NOMO-1 treated with dmso at 0.1 percent for 144 hours (cell line): Measurements from ENCODE around the gene CFAP20DC.
"Not testable (repeated sequence)": the region's sequence is repeated elsewhere in the genome, so short reads cannot be mapped to it uniquely, and the experiment has no call there.

Experiments
- DNase-seq: peaks from one replicate; lab custom pipeline; 2025; ENCODE audit not compliant: unreplicated experiment; lab: John Stamatoyannopoulos, UW

CFAP20DC gene

DNA sequence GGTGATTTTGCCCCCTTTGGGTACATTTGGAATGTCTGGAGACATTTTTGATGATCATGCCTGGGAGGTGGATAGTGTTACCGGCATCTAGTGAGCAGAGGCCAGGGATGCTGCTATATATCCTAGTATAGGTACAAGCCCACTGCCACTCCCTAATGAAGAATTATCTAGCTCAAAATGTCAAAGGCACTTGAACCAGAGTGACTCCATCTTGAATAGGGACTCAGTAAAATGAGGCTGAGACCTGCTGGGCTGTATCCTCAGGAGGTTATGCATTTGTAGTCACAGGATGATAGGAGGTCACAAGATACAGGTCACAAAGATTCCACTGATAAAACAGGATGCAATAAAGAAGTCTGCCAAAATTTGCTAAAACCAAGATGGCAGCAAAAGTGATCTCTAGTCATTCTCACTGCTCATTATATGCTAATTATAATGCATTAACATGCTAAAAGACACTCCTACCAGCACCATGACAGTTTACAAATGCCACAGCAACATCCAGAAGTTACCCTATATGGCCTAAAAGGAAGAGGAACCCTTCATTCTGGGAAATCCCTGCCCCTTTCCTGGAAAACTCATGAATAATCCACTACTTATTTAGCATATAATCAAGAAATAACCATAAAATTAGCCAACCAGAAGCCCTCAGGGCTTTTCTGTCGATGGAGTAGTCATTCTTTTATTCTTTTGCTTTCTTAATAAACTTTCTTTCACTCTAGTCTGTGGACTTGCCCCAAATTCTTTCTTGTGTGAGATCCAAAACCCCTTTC lies 343.2 kb downstream of the CFAP20DC start:
- DNase-seq, result no peak

- no peak for DNase-seq
Measured at GRCh38 chr3:58704745-58705144, 345.1 kb downstream of the CFAP20DC start.

- not testable (repeated sequence) for DNase-seq
Measured at GRCh38 chr3:58704304-58704703, 345.5 kb downstream of the CFAP20DC start.

- DNase-seq, result no peak
Measured at GRCh38 chr3:58698246-58698645, 351.6 kb downstream of the CFAP20DC start.

DNA sequence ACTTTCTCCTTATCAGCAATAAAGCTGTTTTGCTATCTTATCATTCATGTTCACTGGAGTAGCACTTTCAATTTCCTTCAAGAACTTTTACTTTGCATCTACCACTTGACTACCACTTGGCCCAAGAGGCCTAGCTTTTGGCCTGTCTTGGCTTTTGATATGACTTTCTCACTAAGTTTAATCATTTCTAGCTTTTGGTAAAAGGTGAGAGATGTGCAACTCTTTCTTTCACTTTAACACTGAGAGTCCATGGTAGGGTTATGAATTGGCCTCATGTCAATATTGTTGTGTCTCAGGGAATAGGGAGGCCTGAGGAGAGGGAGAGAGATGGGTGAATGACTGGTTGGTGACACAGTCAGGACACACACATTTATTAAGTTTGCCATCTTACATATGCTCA lies 352.3 kb downstream of the CFAP20DC start:
- no peak for DNase-seq

DNA sequence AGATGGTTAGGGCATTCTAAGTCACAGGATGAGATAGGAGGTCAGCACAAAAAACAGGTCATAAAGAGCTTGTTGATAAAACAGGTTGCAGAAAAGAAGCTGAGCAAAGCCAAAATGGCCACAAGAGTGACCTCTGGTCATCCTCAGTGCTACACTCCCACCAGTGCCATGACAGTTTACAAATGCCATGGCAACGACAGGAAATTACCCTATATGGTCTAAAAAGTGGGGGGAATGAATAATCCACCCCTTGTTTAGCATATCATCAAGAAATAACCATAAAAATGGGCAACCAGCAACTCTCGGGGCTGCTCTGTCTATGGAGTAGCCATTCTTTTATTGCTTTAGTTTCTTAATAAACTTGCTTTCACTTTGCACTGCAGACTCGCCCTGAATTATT lies 353.0 kb downstream of the CFAP20DC start:
- not testable (repeated sequence) for DNase-seq

GRCh38 chr3:58696093-58696492 lies 353.7 kb downstream of the CFAP20DC start:
- DNase-seq, result no peak

DNA sequence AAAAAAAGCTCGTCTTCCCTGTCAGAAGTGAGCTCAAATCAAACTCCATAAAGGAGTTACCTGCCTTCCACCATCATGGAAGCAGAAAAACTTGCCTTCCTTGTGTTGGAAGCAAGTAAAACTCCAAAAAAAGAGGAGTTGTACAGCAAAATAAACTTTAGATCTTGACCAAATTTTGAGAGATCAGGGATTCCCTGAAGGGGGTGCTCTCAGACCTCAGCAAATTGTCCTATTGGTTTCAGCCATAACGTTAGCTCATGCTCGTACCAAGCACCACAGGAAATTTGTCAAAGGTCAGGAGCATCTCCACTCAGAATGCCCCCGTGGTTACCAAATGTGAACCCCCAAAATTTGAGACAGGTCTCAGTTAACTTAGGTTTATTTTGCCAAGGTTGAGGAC lies 354.5 kb downstream of the CFAP20DC start:
- DNase-seq, result not testable (repeated sequence)

DNA sequence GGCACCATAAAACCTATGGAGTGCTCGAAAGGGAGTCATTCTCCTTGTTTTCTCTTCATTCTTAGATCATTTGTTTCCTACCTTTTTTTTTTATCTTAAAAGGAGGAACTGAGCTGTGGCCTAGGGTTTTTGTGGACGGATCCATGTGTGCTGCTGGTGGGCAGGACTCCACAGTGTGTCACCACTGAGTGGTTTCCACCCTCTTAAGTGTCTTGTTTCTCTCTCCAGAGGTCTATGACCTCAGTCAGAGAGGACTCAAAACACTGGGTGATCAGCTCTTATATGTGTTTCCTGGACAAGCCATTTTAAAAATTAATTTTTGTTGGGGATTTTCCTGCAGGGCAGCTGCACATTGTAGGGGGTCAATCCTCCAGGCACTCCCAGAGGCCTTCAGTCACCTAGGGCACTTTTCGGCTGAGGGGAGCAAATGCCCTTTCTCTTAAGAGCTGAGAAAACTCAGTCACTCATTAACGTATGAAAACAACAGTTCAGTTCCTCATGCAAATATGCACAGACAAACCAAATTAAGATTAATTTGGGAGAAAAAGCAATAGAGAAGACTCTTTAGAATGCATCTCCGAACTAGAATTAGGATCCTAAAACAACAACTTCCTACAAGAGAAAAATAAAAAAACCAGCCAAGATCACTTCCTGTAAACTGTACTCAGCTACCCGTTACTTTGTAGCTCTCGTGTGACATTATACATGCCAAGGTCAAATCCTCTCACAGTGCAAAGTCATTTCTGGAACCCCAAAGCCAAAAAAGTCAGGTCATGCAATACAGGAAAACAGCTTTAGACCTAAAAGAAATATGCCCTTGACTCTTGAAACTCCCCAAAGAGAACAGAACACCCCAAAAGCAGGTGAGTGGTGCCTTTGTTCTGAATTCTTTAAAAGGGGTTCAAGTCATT lies 355.6 kb downstream of the CFAP20DC start:
- no peak for DNase-seq

- DNase-seq, result no peak
Measured at GRCh38 chr3:58692484-58692883, 357.3 kb downstream of the CFAP20DC start.
